ENCODE measurements around the gene ANKRD33B. TPM values are rescaled to one million over a fixed set of nuclear protein-coding genes. Genes with fewer than 3 reads are reported as not detected.
A peak's percentile ranks its signal among the peaks of the same experiment; 100 is the strongest.

The ANKRD33B gene
- total and polyA plus RNA-seq, 2 donors (not counting 1 experiment from before 2014, with no cell fraction given), result 7.7 to 7.8 TPM

- TF ChIP-seq, protein P1, sequence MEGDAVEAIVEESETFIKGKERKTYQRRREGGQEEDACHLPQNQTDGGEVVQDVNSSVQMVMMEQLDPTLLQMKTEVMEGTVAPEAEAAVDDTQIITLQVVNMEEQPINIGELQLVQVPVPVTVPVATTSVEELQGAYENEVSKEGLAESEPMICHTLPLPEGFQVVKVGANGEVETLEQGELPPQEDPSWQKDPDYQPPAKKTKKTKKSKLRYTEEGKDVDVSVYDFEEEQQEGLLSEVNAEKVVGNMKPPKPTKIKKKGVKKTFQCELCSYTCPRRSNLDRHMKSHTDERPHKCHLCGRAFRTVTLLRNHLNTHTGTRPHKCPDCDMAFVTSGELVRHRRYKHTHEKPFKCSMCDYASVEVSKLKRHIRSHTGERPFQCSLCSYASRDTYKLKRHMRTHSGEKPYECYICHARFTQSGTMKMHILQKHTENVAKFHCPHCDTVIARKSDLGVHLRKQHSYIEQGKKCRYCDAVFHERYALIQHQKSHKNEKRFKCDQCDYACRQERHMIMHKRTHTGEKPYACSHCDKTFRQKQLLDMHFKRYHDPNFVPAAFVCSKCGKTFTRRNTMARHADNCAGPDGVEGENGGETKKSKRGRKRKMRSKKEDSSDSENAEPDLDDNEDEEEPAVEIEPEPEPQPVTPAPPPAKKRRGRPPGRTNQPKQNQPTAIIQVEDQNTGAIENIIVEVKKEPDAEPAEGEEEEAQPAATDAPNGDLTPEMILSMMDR (conservative IDR thresholded peaks at IDR 0.05 in 1 of 2, IDR thresholded peaks at IDR 0.05 in 1 of 2; ENCODE audit: low read depth in 1 of 2, low read length in 2 of 2), result no peak
- no peak for TF ChIP-seq EZH2 (IDR thresholded peaks at IDR 0.05; ENCODE audit: low read length, missing control alignments)
- H3K27ac ChIP-seq (ENCODE audit: insufficient read depth, low read length), result no peak overlapping the region
- H3K4me2 ChIP-seq (ENCODE audit: extremely low read depth, insufficient read depth, low read length), result no peak overlapping the region
- no peak overlapping the region for H3K4me3 ChIP-seq (replicated peaks in 1 of 4; ENCODE audit: control extremely low read depth in 1 of 4, insufficient read depth in 1 of 4, low read depth in 3 of 4, low read length in 4 of 4)
- peaks cover 11% of the 10 kb centered on the region for H3K36me3 ChIP-seq (ENCODE audit: control insufficient read depth, insufficient read depth, low read length)
- DNase-seq (ENCODE audit: low read depth in 2 of 2), result peak in 1 of 2 donors; percentile 9
- no peak overlapping the region for H3K9ac ChIP-seq (ENCODE audit: insufficient read depth, low read length)
- H3K9me3 ChIP-seq (ENCODE audit: control insufficient read depth, insufficient read depth, low read depth, low read length), result no peaks in the 10 kb centered on the region
- H4K20me1 ChIP-seq (ENCODE audit: control insufficient read depth, extremely low read depth, insufficient read depth, low read length), result no peaks in the 10 kb centered on the region
- H3K4me1 ChIP-seq (ENCODE audit: control insufficient read depth, extremely low read depth, insufficient read depth, low read length), result no peaks in the 10 kb centered on the region
- H2AFZ ChIP-seq (ENCODE audit: low read length), result no peak overlapping the region
- H3K27me3 ChIP-seq (ENCODE audit: control insufficient read depth, insufficient read depth, low read length), result no peaks in the 10 kb centered on the region
- no peaks in the 10 kb centered on the region for H3K79me2 ChIP-seq (ENCODE audit: control insufficient read depth, insufficient read depth, low read length)
Observed at GRCh38 chr5:10676224-10676623, 112.4 kb downstream of the ANKRD33B start.

DNA sequence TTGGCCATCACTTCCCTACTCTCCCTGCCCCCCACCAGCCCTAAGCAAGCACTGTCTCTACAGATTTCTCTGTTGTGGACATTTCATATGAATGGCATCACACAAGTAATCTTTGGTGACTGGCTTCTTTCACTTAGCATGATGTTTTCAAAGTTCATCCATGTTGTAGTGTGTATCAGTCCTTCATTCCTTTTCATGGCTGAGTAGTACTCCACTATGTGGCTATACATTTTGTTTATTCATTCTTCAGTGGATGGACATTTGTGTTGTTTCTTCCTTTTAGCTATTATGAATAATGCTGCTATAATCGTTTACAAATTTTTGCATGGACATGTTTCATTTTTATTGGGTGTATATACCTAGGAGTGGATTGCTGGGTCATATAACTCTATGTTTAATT is 113.1 kb downstream of the ANKRD33B start:
- no peak for TF ChIP-seq EZH2 (IDR thresholded peaks at IDR 0.05; ENCODE audit: low read length, missing control alignments)
- TF ChIP-seq, protein P1 (conservative IDR thresholded peaks at IDR 0.05 in 1 of 2, IDR thresholded peaks at IDR 0.05 in 1 of 2; ENCODE audit: low read depth in 1 of 2, low read length in 2 of 2), result no peak
- H3K9me3 ChIP-seq (ENCODE audit: control insufficient read depth, insufficient read depth, low read depth, low read length), result no peaks in the 10 kb centered on the region
- peaks cover 12% of the 10 kb centered on the region for H3K36me3 ChIP-seq (ENCODE audit: control insufficient read depth, insufficient read depth, low read length)
- no peak overlapping the region for H3K4me2 ChIP-seq (ENCODE audit: extremely low read depth, insufficient read depth, low read length)
- H4K20me1 ChIP-seq (ENCODE audit: control insufficient read depth, extremely low read depth, insufficient read depth, low read length), result no peaks in the 10 kb centered on the region
- no peaks in the 10 kb centered on the region for H3K27me3 ChIP-seq (ENCODE audit: control insufficient read depth, insufficient read depth, low read length)
- no peak overlapping the region for H3K4me3 ChIP-seq (replicated peaks in 1 of 4; ENCODE audit: control extremely low read depth in 1 of 4, insufficient read depth in 1 of 4, low read depth in 3 of 4, low read length in 4 of 4)
- no peak overlapping the region for H3K27ac ChIP-seq (ENCODE audit: insufficient read depth, low read length)
- no peaks in the 10 kb centered on the region for H3K79me2 ChIP-seq (ENCODE audit: control insufficient read depth, insufficient read depth, low read length)
- DNase-seq (ENCODE audit: low read depth in 2 of 2), result no peak
- H3K4me1 ChIP-seq (ENCODE audit: control insufficient read depth, extremely low read depth, insufficient read depth, low read length), result no peaks in the 10 kb centered on the region
- H3K9ac ChIP-seq (ENCODE audit: insufficient read depth, low read length), result no peak overlapping the region
- H2AFZ ChIP-seq (ENCODE audit: low read length), result no peak overlapping the region

GRCh38 chr5:10677533-10677932 is 113.7 kb downstream of the ANKRD33B start:
- no peaks in the 10 kb centered on the region for H3K79me2 ChIP-seq (ENCODE audit: control insufficient read depth, insufficient read depth, low read length)
- H3K4me1 ChIP-seq (ENCODE audit: control insufficient read depth, extremely low read depth, insufficient read depth, low read length), result no peaks in the 10 kb centered on the region
- no peaks in the 10 kb centered on the region for H4K20me1 ChIP-seq (ENCODE audit: control insufficient read depth, extremely low read depth, insufficient read depth, low read length)
- no peak overlapping the region for H3K4me2 ChIP-seq (ENCODE audit: extremely low read depth, insufficient read depth, low read length)
- H2AFZ ChIP-seq (ENCODE audit: low read length), result no peak overlapping the region
- DNase-seq (ENCODE audit: low read depth in 2 of 2), result no peak
- no peak for TF ChIP-seq EZH2 (IDR thresholded peaks at IDR 0.05; ENCODE audit: low read length, missing control alignments)
- TF ChIP-seq, protein P1 (conservative IDR thresholded peaks at IDR 0.05 in 1 of 2, IDR thresholded peaks at IDR 0.05 in 1 of 2; ENCODE audit: low read depth in 1 of 2, low read length in 2 of 2), result no peak
- no peak overlapping the region for H3K27ac ChIP-seq (ENCODE audit: insufficient read depth, low read length)
- no peaks in the 10 kb centered on the region for H3K9me3 ChIP-seq (ENCODE audit: control insufficient read depth, insufficient read depth, low read depth, low read length)
- no peak overlapping the region for H3K9ac ChIP-seq (ENCODE audit: insufficient read depth, low read length)
- H3K36me3 ChIP-seq (ENCODE audit: control insufficient read depth, insufficient read depth, low read length), result peaks cover 14% of the 10 kb centered on the region
- H3K4me3 ChIP-seq (replicated peaks in 1 of 4; ENCODE audit: control extremely low read depth in 1 of 4, insufficient read depth in 1 of 4, low read depth in 3 of 4, low read length in 4 of 4), result no peak overlapping the region
- H3K27me3 ChIP-seq (ENCODE audit: control insufficient read depth, insufficient read depth, low read length), result no peaks in the 10 kb centered on the region

All from fibroblast of lung (primary cell).